HG03354 (cell line): Measurements from ENCODE around the gene GLCE.

ENCODE experiments used
- ATAC-seq: cut with Tn5 transposase; IDR thresholded peaks from one replicate; pipeline ENCODE4 v1.9.1; 2021; ENCODE audit warnings: mild to moderate bottlenecking; ENCODE audit not compliant: unreplicated experiment, poor library complexity, severe bottlenecking

The GLCE gene

GRCh38 chr15:69190504-69190903 lies 30.1 kb downstream of the GLCE start:
- ATAC-seq = no peak

GRCh38 chr15:69194025-69194827 lies 33.8 kb downstream of the GLCE start:
- no peak for ATAC-seq

GRCh38 chr15:69194854-69195253 lies 34.4 kb downstream of the GLCE start:
- ATAC-seq = no peak

- no peak for ATAC-seq
These were observed 40.7 kb downstream of the GLCE start for GRCh38 chr15:69200832-69201745.

GRCh38 chr15:69206079-69206478 lies 45.6 kb downstream of the GLCE start:
- ATAC-seq = no peak

- no peak for ATAC-seq
These were observed 49.2 kb downstream of the GLCE start for GRCh38 chr15:69209661-69210060.

GRCh38 chr15:69210574-69210973 lies 50.1 kb downstream of the GLCE start:
- no peak for ATAC-seq

- no peak for ATAC-seq
These were observed 53.4 kb downstream of the GLCE start for GRCh38 chr15:69213786-69214185.

- no peak for ATAC-seq
These were observed 55.0 kb downstream of the GLCE start for GRCh38 chr15:69215314-69216035.

- ATAC-seq = peak; percentile 54
These were observed 56.9 kb downstream of the GLCE start for GRCh38 chr15:69217381-69217780.

GRCh38 chr15:69219690-69220089 lies 59.3 kb downstream of the GLCE start:
- ATAC-seq = no peak

GRCh38 chr15:69222002-69222474 lies 61.6 kb downstream of the GLCE start:
- no peak for ATAC-seq

GRCh38 chr15:69223083-69223813 lies 62.8 kb downstream of the GLCE start:
- no peak for ATAC-seq

- no peak for ATAC-seq
These were observed 63.9 kb downstream of the GLCE start for GRCh38 chr15:69224383-69224782.

GRCh38 chr15:69225355-69226022 lies 65.1 kb downstream of the GLCE start:
- no peak for ATAC-seq

GRCh38 chr15:69226023-69226355 lies 65.6 kb downstream of the GLCE start:
- no peak for ATAC-seq

- no peak for ATAC-seq
These were observed 71.7 kb downstream of the GLCE start for GRCh38 chr15:69232144-69232543.

GRCh38 chr15:69232765-69233164 lies 72.3 kb downstream of the GLCE start:
- no peak for ATAC-seq

GRCh38 chr15:69234676-69235075 lies 74.2 kb downstream of the GLCE start:
- no peak for ATAC-seq
